Measurements from ENCODE around the gene BLTP1.

DNA sequence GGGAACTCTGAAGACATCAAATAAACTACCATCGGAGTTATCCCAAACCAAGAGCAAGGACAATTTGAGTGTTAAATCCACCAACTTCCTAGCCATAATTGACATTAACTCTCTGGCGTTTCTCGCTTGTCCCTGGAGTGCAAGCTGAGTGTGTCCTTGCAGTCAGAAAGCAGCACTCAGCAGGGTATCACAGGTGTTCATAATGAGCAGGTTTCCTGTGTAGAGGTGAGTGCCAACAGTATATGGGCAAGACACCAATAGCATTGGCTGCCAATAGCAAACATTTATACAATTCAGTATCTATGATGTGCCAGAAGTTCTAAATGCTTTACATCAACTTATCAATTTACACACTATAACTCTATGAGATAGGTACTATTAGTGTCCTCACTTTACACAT is 11.2 kb downstream of the BLTP1 start:
- TF ChIP-seq CTCF (IDR thresholded peaks at IDR 0.05) (no peak), POLR2A (IDR thresholded peaks at IDR 0.05) (no peak), POLR2AphosphoS5 (IDR thresholded peaks at IDR 0.05) (no peak)
